ENCODE data around the gene MINDY4. TPM values are rescaled to one million over a fixed set of nuclear protein-coding genes. Genes with fewer than 3 reads are reported as not detected.

MINDY4 gene
- 3.5 TPM in 2 replicates for total RNA-seq (2014; rRNA removed; shearing (Covaris generic))

DNA sequence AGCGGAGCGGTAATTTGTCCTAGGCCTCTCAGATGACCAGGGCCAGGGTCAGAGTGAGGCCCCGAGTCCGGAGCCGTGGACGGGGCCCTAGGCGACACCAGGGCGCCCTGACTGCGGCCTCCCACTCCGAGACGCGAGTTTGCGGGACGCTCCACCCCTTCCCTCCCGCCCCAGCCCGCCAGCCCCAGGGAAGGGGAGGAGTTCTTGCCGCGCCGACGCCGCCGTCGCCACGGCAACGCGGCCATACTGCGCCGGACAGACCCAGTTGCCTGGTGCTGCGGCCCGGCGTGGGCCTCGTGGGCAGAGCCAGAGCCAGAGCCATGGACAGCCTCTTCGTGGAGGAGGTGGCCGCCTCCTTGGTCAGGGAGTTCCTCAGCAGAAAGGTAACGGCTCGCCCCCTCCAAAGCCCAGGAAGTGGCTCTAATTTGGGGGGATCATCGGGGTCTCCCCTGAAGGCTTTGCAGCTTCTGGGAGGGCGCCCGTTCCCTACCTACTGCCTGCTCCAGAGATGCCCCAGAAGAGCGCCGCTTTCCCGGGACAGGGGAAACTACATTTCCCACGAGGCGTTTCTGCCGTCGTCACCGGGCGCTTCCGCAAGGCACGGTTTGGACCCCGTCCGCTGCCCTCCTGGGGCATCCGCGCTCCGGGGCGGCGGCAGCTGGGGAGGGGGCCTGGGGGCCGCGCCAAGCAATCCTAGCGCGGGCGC, at the start of gene MINDY4:
Gene MINDY4 (plus strand): TSS at position 244 of the 706 bp plus-strand sequence. CDS start 77 bp downstream, at position 321.
- DNase-seq (ENCODE audit: low spot score), result peak; percentile 67

DNA sequence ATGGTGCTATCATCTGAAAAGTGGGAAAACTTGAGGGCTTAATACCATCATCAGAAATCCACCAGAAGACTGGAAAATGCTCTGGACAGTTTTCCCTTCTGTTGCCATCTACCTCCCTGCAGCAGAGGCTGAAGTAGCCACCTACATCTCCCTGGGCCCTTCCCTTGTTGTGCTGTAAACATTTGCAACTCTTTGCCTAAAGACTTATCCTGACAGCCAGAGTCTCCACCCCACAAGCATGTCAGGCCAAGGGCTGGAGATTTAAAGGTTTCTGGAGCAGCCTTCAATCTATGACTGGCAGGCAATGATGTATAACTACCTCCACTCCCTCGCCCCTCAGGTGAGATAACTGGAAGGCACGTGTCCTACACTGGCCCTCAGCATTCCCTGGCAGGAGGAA, 49.0 kb upstream of the MINDY4 start:
- DNase-seq (ENCODE audit: low spot score), result no peak

DNA sequence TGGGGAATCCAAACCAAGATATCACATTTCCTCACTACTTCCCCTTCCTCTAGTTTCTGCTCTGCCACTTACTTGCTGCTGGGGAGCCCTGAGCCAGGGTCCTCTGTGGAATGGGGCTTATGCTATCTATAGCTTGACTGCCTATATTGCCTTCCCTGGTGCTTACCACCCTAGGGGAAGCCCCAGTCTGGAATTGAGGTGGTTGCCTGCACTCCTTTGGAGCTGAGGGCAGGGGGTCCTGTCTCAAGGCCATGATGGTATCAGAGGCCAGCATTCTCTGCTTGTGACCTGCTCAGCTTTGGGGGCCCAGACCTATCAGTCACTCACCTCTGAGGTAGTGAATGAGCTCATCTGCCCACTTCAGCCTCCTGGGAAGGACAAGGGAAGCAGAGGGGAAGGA, 48.5 kb upstream of the MINDY4 start:
- no peak for DNase-seq (ENCODE audit: low spot score)

DNA sequence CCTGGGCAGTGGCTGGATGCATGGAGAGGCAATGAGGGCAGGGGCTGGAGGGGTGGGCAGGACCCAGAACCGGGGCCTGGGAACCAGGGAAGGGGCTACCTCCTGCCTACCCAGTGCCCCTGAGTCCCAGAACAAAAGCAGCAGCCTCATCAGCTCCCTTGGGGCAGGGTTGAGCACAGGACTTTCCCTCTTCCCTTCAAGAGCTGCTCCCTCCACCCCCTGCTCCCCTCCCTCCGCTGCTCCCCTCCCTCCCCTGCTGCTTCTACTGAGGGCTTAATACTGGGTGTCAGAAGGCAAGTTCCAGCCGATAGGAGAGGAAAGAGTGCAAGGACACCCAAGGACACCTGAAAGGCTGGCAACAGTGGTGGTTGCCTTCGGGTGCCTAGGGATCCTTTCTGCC, 47.4 kb upstream of the MINDY4 start:
- no peak for DNase-seq (ENCODE audit: low spot score)

DNA sequence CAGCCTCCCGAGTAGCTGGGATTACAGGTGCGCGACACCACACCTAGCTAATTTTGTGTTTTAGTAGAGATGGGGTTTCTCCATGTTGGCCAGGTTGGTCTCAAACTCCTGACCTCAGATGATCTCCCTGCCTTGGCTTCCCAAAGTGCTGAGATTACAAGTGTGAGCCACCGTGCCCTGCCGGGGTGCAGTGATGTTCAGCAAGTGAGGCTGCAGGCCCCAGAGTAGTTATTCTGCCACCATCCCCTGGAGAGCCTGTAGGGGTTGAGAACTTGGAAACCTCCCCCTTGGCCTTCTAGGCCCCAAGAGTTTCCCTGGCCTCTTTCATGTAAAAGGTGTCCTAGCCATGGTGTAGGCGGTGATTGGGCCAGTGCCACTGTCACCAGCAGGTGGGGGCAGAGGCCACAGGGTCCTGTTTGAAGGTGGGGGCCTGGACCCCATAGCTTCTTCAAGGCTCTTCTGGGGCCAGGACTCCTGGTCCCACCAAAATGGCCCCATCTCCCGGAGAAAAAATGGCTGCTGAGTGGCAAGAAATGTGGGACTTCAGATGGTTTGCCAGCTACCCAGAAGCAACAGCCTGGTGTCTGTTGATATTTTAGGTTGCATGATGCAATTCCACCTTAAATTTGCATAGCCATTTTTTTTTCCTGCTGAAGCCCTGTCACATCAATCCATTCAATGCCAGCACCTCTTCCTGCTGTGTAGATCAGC, 44.8 kb upstream of the MINDY4 start:
- no peak for DNase-seq (ENCODE audit: low spot score)

DNA sequence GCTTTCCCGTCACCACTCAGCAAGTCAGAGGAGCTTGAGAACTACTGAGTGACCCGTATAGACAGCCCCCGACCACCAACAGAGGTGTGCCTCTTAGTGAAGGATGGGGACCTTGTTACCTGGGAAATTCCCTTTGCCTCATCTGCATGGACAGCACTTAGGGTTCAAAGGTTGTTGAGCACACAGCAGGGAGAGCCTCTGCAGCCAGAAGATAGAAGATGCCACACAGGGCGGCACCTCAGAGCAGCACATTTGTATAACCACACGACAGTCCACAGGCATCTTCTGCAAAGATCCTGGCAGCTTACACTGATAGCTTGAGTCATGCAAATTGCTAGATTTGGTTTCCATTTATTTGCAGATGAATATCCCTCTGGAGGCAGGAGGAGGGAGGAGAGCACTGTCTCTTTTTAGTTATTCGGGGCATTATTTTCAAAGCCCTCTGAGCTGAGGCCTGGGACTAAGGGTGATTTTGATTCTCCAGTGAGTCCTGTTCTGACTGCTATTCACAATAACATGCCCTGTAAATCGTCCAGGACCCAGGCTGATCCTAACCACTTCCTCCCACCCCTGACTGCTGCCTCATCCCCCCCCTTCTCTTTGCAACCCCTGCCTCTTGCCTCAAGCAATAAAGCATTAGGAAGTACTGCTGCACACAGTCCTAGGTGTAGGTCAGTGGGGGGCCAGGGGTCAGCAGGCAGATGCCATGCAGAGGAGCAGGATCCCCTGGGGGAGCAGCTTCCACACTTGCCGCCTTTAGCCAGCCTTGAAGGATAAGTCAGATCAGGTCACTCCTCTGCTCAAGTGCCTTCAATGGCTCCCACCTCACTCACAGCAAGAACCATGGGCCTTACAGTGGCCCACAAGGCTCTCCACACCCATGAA, 43.9 kb upstream of the MINDY4 start:
- DNase-seq (ENCODE audit: low spot score), result no peak

DNA sequence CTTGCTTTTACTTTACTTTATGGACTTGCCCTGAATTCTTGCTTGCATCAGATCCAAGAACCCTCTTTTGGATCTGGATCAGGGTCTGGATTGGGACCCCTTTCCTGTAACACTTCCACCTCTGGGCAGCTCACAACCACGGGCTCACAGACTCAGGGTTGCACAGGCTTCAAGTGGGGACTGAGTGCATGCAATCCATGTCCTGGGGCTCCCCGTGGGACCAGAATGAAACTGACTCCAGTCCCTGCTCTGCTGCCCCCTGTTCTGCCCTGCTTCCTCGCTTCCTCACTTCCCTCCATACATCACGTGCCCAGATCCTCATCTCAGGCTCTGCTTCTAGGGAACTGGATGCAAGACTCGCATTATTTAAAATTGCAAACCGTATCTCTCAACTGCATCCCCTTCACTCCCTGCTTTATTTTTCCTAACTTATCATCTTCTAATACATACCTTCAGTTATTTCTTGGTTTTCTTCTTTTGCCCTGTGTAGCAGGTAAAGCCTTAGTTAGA, 42.6 kb upstream of the MINDY4 start:
- DNase-seq (ENCODE audit: low spot score), result no peak

DNA sequence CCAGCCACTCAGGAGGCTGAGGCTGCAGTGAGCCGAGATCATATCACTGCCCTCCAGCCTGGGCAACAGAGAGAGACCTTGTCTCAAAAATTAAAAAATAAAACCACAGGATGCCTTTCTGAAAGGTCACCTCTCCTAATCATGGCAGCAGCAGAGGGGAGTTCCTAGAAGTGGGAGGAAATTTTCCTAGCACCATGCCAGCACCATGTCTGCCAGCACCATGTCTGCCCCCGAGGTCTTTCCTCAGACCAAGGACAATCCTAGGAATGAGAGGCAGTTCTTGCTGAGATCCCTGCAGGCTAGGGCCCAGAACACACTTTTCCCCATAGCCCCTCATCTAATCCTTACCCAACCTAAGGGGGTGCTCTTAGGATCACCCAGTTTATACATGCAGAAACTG, 41.6 kb upstream of the MINDY4 start:
- DNase-seq (ENCODE audit: low spot score), result no peak

DNA sequence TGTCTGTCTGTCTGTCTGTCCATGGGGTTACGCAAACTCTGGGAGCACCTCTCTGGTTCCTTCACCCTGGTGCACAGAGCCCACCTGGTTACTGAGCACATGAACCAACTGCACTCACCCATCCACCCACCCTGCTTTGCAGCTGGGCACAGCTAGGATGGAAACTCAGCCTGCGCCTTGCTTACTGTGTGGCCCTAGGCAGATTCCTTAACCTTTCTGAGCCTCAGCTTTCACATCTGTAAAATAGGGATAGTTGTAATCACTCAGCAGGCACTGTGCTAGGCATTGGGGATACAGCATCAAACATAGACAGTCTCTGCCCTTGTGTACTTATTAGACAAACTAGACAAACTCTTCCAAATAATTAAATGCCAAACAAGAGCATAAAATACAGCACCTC, 41.1 kb upstream of the MINDY4 start:
- DNase-seq (ENCODE audit: low spot score), result no peak

DNA sequence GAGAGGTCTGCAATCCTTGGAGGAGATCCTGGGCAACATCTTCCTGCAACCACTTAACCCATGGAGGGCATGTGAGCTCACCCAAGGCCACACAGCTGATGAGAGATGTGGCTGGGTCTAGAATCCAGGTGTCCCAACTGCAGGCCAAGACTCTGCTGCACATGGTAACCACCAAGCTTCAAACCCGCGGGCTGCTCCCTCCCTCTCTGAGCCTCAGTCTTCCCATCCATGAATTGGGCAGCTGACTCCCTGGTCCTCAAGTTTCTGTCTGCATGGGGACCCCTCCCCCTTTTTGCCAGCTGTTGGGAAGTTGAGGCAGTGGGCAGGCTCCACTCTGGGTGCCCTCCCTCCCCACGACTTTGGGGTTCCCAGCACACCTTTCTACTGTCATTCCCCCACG, 40.2 kb upstream of the MINDY4 start:
- DNase-seq (ENCODE audit: low spot score), result no peak

DNA sequence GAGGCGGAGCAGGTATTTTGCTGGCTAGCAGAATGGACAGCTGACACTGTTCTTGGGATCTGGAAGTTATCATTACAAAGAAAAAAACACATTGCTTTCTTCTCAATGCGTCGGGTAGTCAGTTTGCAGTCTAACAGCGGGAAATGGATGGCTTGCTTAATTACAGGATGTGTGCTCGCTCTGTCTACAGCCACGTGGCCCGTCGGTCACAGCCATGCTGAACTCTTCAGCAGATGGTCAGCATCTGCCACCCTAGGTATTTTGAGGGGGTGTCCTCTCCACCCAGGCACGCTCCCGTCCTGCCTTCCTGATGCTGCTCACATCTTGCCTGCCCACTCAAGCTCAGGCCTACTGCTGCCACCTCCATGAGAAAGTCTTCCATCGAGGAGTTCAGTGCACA, 39.6 kb upstream of the MINDY4 start:
- no peak for DNase-seq (ENCODE audit: low spot score)

DNA sequence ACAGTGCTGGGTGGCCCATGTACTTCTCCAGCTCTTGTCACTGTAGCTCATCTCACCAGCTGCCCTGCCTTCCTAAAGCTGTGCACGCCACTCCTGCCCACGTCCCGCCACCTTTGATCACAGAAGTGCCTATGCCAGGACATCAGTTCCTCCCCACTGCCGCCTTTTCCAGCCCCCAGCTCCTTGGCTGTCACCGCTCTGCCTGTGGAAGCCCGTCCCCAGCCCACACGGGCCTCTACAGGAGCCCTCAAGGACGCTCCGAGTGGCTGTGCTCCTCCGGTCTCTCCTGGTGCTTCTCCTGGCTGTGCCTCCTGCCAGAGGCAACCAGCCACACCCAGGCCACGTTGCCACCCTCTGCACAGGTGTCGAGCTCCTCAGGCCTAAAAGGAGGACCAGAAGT, 38.6 kb upstream of the MINDY4 start:
- DNase-seq (ENCODE audit: low spot score), result no peak

DNA sequence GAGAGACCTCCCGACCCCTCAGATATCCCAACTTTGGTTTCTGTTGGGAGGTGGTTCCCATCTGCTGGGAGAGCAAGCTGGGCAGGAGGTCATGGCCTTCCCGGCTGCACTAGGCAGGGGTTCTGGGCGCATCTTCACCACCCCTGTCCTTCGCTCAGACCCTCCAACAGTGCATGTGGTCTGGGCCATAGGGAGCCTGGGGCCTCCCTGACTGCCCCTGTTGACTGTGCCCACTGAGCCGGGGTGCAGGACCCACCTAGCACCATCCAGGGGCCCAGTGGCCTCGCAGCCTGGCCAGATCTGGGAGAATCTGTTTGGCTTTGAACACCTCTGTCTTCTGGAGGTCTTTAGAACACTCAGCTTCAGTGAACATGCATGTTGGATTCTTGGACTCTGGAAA, 38.0 kb upstream of the MINDY4 start:
- no peak for DNase-seq (ENCODE audit: low spot score)

DNA sequence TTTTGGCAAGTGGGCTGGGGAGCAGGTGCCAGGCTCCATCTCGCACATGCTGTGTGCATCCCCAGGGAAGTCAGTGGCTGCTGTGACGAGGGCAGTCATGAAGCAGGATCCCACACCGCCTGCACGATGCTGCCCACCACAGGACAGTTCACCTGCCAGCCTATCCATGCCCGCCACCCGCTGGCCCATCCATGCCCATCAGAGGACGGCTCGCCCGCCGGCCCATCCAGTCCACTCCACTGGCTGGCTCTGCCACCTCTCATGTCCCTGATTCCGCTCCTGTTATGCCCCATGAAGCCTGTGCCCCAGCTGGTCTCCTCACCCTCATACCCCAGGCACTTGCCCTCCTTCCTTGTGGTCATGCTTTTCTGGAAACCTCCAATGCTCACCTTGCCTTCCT, 37.5 kb upstream of the MINDY4 start:
- no peak for DNase-seq (ENCODE audit: low spot score)

DNA sequence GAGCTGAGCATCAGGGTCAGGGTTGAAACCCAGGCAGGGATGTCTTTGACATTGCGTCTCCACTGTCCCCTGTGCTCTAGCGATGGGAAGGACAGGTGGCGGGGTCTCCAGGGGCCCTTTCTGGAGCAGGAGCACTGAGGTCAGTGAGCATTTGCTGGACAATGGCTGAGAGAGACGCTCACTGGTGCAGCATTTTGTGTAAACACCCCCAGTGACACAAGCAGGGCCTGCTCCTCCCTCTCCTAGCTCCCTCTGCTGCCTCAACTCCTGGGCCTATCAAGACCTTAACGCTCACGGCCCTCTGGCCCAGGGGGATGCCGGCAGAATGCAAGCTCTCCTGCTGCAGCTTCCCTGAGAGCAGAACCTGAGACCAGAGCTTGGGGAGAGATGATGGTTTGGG, 36.7 kb upstream of the MINDY4 start:
- no peak for DNase-seq (ENCODE audit: low spot score)

DNA sequence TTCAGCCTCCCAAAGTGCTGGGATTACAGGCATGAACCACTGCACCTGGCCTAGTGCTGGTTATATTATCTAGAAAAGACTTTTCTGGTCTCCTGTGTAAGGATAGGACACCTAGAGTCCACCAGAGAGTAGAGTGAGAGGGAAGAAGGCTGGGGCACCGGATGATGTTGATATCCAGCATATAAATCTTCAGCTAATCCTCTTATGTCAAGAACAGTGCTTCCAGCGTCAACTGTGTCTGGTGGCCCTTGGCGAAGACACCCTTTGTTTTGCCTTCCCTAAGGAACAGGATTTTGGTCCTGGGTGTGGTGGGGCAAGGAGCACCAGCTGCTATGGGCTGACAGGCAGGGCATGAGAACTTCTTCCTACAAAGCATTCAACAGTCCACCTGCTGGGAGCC, 35.6 kb upstream of the MINDY4 start:
- DNase-seq (ENCODE audit: low spot score), result no peak

DNA sequence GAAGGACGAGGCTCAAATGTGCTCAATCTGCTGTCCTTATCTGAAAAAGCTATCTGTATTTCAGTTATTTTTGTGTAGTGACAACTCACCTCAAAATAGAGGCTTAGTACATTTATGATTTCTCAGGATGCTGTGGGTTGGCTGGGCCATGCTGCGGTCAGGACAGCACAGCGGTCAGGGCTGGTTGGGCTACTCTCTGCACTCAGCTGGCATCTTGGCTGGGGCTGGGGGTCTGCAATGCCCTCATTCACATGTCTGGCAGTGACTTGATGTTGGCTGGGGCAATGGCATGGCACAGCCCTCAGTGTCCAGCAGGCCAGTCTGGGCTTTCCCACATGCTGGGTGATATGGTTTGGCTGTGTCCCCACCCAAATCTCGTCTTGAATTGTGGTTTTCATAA, 34.9 kb upstream of the MINDY4 start:
- no peak for DNase-seq (ENCODE audit: low spot score)

DNA sequence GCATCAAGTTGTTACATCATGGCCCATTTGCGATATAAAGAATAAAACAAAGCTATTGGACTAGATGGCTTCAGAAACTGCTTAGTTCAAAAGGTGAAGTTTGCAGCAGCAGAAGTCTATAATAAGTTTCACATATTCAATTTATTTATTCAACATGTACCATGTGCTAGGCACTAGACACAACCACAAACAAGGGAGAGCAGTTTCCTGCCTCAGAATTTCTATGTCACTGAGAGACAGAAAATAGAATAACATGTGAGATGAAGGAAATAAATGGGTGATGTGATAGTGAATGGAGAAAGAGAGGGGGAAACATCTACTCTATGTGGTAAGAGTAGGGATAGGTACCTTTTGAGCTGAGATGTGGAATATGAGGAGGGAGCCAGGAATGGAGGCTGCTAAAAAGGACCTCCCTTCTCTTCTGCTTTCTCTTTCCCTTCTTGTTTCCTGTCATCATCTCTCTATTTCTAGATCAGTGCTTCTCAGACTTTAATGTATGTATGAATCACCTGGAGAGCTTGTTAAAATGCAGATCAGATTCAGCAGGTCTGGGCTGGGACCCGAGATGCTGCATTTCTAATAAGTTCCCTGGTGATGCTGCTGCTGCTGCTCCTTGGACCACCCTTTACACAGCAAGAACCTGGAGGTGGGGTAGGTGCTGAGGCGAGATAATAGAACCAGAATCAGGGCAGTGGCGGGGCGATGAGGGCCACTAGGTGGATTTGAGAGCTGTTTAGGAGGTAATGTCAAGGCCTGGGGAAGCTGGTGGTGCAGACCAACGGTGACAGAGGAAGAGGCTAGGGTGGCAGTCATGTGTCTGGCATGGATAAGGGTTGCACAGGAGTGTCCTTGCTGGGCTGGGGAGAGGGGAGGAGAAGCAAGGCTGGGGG, 32.9 kb upstream of the MINDY4 start:
- DNase-seq (ENCODE audit: low spot score), result no peak

DNA sequence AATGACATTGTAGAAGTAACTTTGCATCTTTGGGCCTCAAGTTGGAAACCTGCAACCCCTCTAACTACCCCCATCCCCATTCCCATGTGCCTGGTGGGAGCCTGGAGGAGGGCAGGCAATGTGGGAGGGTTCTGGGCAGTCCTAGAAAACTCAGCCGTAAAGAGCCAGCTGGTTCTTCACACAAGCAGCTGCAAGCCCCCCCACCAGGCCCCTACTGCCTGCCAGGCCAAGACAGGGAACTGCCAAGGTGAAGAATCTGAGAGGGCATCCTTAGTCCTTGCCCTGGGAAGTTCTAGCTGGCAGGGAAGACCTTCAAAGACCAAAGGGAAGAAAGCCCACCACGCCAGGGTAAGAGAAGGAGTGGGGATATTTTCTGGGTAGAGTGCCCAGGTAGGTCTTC, 31.5 kb upstream of the MINDY4 start:
- no peak for DNase-seq (ENCODE audit: low spot score)

DNA sequence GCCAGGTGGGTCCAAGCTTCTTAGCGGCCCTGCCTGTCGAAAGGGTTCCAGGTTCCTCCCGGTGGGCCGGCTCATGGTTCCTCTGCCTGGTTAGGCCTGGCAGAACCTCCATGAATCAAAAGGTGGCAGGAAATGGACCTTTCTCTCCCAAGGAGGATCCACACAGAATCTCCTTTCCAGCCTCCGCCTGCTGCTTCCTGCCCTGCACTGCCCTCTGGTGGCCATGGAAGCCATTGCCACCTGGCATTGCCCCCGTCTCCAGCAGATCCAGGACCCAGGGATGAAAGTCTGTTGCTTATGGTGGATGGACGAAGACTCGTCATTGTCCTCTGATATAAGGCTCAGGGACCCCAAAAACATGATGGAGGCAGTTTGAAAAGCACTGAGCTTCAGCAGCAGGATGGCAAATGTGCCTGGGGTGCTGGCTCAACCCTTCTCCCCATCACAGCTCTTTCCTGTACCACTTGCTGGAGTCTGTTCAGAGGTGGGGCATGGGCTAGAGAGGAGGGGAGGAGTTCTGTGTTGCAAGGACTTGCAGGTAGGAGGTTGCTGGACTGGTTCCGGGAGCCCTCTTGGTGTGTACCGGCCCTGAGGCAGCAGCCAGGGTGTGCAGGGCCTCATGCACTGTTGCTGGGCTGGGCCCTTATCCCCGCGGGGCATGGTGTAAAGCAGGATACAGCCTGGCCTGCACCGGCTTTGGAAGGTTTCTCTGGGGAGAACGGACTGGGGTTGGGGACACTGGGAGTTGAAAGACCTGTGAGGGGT, 30.6 kb upstream of the MINDY4 start:
- peak; percentile 84 for DNase-seq (ENCODE audit: low spot score)

Data from HT-29 (cell line).